GM15510 (cell line): Measurements from ENCODE around the gene NDUFS4.

Source experiments
- POLR2A ChIP-seq: IDR thresholded peaks from 3 replicates; pipeline ENCODE4 v1.6.1; 2011; ENCODE audit warnings: borderline replicate concordance; ENCODE audit not compliant: insufficient read length; ENCODE audit errors: extremely low read depth

NDUFS4 gene

DNA sequence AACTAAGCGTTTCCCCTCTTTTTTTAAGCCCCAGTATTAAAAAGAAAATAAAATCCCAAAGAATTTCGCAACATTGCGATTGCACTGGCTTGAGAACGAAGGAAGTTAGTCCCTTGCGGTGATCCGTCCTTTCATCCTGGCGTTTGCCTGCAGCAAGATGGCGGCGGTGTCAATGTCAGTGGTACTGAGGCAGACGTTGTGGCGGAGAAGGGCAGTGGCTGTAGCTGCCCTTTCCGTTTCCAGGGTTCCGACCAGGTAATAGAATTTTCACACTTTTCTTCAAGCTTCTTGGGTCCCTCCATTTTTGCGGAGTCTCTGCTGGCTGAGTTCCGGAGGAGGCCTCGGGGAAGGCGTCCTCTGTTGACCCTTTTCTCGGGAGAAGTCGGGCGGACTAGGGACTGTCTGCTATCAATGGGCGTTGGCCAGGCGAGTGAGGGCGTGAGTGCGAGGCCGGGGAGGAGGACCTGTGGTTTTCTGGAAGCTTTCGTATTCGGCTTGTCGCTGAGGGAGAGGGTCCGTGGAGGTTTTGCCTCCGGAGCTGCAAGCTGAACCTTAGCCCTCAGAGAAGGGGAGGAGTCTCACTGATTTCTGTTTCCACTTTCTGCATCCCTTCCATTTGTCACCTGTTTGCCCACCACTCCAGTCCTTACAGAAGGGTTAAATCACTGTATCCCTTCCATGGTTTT is at the start of gene NDUFS4:
TSS of gene NDUFS4 (plus strand) at position 134 of the 686 bp plus-strand sequence. CDS start at position 158, 24 bp downstream.
- peak; percentile 67 for TF ChIP-seq POLR2A

DNA sequence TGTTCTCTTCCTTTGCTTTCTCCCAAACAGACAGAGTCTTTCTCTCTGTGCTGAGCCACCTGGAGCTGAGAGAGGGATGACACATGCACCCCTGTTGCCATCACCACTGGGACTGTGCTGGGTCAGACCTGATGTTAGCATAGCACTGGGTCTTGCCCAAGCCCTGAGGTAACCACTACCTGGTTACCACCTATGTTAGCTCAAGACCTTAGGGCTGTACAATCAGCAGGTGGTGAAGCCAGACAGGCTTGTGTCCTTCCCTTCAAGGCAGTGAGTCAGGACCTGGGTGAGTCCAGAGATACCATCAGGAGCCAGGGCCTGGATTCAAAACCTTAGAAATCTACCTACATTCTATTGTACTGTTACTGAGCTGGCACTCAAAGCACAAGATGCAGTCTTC is 47.9 kb upstream of the NDUFS4 start:
- no peak for TF ChIP-seq POLR2A

DNA sequence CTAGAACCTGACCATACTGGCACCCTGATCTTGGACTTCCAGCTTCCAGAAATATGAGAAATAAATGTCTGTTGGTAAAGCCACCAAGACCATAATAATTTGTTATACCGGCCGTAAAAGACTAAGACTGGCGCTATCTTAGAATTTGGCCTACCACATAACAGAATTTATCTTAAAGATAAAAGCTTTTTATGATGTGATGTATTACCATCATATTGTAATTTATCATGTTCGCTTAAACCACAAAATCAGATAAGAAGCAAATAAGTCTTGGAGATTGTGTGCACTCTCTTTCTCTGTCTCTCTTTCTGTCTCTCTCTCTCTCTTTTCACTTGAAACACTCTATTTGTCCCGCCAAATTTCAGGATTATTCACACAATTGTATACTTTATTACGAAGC is 44.5 kb upstream of the NDUFS4 start:
- TF ChIP-seq POLR2A, result no peak

DNA sequence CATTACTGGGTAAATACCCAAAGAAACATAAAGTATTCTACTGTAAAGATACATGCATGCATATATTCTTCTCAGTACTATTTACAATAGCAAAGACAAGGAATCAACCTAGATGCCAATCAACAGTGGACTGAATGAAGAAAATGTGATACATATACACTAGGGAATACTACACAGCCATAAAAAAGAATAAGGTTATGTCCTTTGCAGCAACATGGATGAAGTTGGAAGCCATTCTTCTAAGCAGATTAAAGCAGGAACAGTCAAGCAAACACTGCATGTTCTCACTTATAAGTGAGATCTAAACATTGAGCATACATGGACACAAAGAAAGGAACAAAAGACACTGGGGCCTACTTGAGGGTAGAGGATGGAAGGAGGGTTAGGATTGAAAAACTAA is 39.6 kb upstream of the NDUFS4 start:
- TF ChIP-seq POLR2A, result no peak

DNA sequence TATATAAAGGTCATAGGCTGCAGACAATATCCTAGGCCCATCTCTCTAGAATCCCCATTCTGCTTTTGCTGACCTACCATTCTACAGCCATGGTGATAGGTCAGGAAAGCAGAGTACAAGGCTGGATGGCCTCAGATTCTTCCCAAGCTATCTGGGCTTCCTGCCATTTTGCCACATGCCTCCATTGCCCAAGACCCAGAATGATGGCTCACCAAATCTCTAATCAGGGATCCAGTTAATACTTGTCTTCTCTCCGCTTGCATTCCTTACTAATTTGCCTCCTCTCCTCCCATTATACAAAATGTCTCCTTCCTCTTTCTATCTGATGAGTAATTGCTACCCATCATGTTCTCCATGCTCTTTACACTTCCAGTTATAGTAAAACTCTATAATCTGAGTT is 22.7 kb upstream of the NDUFS4 start:
- TF ChIP-seq POLR2A, result no peak

DNA sequence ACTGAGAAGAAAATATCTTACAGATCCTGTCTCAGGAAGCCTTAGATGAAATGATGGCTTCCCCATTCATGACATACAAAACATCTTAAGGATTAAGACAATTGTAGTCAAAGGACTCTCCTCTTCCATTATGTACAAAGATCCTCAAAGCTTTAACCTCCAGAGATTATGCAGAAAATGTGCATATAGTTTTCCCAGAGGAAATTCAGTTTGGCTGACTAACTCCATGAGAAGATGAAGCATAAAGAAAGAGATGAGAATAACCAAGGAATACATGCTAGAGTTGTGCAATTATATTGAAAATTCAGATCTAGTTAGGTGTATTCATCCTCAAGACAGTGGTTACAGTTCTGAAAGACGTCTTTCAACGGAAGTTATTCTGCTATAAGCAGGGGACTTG is 18.6 kb upstream of the NDUFS4 start:
- no peak for TF ChIP-seq POLR2A

DNA sequence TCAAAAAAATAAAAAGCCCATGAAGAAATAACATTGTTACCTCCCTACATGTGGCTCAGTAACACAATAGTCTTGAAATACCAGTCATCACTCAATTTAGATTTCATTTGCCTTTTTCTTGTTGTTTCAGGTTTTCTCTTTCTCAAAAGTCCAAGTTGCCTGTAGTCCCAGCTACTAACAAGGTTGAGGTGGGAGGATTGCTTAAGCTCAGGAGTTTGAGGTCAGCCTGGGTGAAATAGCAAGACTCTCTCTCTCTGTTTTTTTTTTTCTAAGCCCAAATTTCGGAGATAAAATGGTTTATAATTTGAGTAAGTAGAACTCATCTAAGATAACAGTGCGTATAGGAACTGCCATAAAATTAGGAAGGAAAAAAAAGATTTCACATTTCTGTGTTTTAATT is 17.5 kb upstream of the NDUFS4 start:
- TF ChIP-seq POLR2A, result no peak

DNA sequence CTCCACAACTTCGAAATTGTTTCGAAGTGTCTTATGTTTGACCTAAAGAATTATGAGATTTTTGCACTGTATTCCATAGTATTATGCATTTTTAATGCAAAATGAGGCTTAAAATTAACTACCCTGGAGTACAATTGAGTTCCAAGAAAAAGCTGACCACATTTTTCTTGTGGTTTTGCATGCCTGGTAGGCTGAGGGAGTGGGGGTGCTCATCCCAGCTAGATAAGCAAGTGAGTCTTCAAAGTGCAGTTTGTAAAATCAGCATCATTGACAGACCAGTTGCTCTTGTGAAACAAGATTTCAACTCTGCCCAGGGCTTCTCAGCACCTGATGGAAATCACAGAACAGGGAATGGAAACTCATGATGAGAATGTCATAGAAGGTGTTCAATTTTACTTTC is 17.0 kb upstream of the NDUFS4 start:
- no peak for TF ChIP-seq POLR2A

DNA sequence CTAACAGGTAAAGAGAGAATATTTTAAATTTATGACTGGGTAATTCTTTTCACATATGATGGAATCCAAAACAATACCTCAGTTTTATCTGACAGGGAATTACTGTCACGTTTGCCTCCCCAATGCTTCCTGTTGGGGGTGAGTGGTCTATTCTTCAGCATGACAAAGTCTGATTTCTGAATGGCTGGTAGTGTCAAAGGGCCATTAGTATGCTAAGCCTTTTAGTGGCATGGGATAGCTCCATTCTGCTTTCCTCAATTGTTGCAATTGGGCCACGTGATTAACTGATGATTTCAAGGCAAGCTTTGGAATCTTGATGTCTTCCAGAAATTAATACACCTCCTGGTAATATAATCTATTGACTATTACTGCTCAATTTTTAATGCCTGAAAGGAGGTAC is 14.7 kb upstream of the NDUFS4 start:
- no peak for TF ChIP-seq POLR2A

DNA sequence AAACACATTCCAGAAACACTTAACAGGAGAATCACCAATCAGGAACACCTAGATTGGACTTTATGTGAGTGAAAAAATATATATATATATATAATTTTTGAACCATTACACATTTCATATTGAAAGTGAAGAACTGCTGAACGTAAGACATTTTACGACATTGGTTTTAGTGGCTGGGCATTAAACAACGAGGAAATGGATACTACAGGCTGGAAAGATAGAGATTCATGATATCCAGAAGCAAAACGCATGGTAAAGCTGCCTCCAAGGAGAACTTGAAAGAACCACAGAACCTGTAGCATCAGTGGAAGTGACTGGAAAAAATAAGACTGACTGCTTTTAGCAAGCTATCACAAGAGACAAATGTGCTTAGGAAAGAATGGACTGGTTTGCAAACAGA is 13.2 kb upstream of the NDUFS4 start:
- no peak for TF ChIP-seq POLR2A

DNA sequence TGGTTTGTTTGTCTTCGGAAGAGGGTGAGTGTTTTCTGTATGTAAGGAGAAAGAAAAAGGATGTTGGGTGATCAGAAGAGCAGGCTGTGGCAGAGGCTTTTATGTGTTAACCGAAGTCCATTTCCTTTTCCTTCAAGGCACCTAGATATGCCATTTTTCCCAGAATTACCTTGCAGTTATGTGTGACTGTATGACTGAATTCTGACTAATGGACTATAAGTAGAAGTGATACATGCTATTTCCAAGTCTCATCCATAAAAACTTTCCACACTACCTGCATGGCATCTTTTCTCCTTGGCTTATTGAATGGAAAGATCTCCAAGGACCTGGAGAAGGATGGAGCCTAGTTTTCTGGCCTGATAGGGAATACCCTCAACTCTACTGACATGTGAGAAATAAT is 10.6 kb upstream of the NDUFS4 start:
- TF ChIP-seq POLR2A, result no peak

DNA sequence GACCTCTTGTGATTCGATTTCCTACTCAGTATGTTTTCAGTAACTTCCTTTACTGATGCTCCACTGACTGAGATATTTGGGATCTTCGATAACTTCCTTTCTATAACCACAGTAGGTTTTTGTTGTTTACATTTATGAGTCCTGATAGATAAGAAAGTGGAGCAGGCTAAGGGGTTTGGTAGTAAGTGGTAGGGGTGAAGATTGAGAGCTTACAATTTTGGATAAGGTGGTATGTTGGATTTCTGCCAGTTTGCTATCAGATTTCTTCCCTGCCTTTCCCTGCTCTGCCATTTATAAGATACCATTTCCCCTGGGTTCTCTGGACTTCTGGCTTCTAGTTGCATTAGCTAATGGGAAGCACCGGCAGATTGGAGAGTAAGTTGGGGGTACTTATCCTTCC is 7.9 kb upstream of the NDUFS4 start:
- no peak for TF ChIP-seq POLR2A

DNA sequence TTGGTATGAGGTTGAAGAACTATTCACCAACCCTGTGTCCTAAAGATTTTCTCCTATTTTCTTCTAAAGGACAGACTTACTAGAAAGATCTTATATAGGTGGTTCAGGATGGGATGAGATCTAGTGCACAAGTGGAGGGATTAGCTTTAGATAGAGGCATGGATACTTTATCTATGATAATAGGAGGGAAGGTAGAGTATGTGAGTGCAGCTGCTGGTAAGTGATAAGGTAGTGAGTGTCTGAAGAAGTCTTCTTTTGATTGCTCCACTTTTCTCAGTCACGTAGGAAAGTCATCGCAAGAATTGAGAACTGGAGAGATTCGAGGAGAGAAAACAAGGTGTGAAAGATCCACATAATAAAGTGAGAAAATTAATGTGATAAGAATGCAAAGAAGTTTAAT is 6.0 kb upstream of the NDUFS4 start:
- no peak for TF ChIP-seq POLR2A

DNA sequence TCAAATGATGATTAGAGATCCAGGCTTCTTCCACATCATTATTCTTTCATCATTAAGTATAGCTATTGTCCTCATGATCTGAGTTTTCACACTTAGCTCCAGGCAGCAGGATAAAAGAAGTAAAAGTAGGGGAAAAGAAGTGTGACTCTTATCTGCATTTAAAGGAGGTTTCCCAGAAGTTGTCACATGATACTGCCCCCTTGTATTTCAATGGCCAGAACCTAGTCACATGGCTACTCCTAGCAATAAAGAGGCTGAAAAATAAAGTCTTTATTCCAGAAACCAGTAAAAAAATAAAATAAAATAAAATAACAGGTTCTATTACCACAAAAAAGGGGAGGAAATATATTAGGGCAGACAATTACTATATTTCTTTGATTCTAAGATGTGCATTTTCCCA is 5.3 kb upstream of the NDUFS4 start:
- no peak for TF ChIP-seq POLR2A

DNA sequence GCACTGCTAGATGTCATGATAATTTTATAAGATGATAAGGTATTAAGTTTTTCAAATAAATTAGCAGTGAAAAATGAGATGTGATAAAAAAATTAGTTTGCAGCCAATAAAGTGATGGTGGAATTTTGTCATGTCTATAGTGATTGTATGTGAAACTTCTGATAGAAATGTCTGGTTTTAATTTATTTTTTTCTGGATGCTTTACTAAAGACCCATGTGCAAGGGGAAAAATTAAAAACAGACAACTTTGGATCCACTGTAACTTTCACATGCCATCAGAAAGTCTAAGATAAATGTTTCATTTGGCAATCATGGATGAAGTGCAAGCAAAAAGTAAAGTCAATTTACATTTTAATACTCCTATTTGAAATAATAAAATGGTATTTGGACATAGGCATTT is 4.4 kb upstream of the NDUFS4 start:
- no peak for TF ChIP-seq POLR2A

DNA sequence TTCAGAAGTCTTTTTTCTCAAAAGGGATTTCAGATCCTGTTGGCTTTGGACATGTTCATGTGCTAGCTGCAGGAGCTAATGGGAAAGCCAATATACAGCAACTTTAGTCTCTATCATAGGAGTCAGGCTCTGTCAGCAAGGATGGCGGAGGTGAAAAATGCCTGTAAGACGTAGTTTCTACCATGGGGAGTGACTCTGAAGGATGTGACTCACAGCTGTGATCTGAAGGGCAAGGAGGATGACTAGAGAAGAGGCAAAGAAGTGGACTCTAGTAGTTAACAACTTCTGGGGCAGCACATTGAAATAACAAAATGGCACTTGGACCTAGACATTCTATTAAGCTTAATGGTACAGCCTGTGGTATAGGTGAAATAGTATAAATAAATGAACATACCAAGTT is 3.1 kb upstream of the NDUFS4 start:
- no peak for TF ChIP-seq POLR2A

DNA sequence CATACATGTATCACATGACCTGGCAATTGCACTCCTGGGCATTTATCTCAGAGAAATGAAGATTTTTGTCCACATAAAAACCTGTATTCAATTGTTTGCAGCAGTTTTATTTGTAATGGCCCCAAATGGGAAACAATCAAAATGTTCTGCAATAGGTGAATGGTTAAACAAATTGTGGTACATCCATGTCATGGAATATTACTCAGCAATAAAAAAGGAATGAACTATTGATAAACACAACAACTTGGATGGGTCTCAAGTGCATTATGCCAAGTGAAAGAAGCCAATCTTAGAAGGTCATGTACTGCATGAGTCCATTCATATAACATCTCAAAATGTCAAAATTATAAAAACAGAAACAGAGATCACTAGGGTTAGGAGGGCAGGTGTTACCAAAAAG is 1.5 kb upstream of the NDUFS4 start:
- TF ChIP-seq POLR2A, result no peak
